ENCODE measurements around the gene EPDR1. TPM values are rescaled to one million over a fixed set of nuclear protein-coding genes. Genes with fewer than 3 reads are reported as not detected.

Gene EPDR1
- 15.0 TPM for polyA plus RNA-seq (2013, experiment 1 of 2)
- polyA plus RNA-seq (2013, experiment 2 of 2), result 13.4 TPM

- Histone ChIP-seq H3K9me3 (ENCODE audit: control insufficient read depth, low read length) (peaks cover under 1% of the 10 kb centered on the region), H3K27ac (ENCODE audit: low read depth, low read length, severe bottlenecking) (peak within 1 kb of the TSS; percentile 52), H3K4me3 (ENCODE audit: extremely low read depth, insufficient read depth, low read length, poor library complexity, severe bottlenecking) (peak within 1 kb of the TSS; percentile 60), H3K36me3 (ENCODE audit: control insufficient read depth, insufficient read depth, low read length) (peaks cover 4% of the 10 kb centered on the region), H3K4me1 (ENCODE audit: control insufficient read depth, insufficient read depth, low read length, poor library complexity, severe bottlenecking) (no peaks in the 10 kb centered on the region)
- WGBS, 2 experiments (ENCODE audit: insufficient coverage in 2 of 2), result 11 to 16% methylated on average over 19 to 22 of the region's 22 CpGs
These were observed at the start of gene EPDR1 for GRCh38 chr7:37920305-37920848. Gene EPDR1 (plus strand): TSS chr7:37920640. CDS start chr7:37920940, 300 bp downstream.

GRCh38 chr7:37882086-37882485, 38.4 kb upstream of the EPDR1 start:
- H3K4me1 ChIP-seq (ENCODE audit: control insufficient read depth, insufficient read depth, low read length, poor library complexity, severe bottlenecking), result no peaks in the 10 kb centered on the region
- no peaks in the 10 kb centered on the region for H3K9me3 ChIP-seq (ENCODE audit: control insufficient read depth, low read length)
- no peaks in the 10 kb centered on the region for H3K36me3 ChIP-seq (ENCODE audit: control insufficient read depth, insufficient read depth, low read length)
- no peak overlapping the region for H3K27ac ChIP-seq (ENCODE audit: low read depth, low read length, severe bottlenecking)
- no peak overlapping the region for H3K4me3 ChIP-seq (ENCODE audit: extremely low read depth, insufficient read depth, low read length, poor library complexity, severe bottlenecking)
- WGBS, 2 experiments (ENCODE audit: insufficient coverage in 2 of 2), result 60 to 93% methylated on average over 1 to 4 of the region's 6 CpGs

GRCh38 chr7:37893359-37893758, 27.1 kb upstream of the EPDR1 start:
- no peaks in the 10 kb centered on the region for H3K9me3 ChIP-seq (ENCODE audit: control insufficient read depth, low read length)
- no peaks in the 10 kb centered on the region for H3K36me3 ChIP-seq (ENCODE audit: control insufficient read depth, insufficient read depth, low read length)
- H3K4me3 ChIP-seq (ENCODE audit: extremely low read depth, insufficient read depth, low read length, poor library complexity, severe bottlenecking), result no peak overlapping the region
- no peak overlapping the region for H3K27ac ChIP-seq (ENCODE audit: low read depth, low read length, severe bottlenecking)
- H3K4me1 ChIP-seq (ENCODE audit: control insufficient read depth, insufficient read depth, low read length, poor library complexity, severe bottlenecking), result no peaks in the 10 kb centered on the region

GRCh38 chr7:37894671-37895070, 25.8 kb upstream of the EPDR1 start:
- H3K36me3 ChIP-seq (ENCODE audit: control insufficient read depth, insufficient read depth, low read length), result no peaks in the 10 kb centered on the region
- no peak overlapping the region for H3K27ac ChIP-seq (ENCODE audit: low read depth, low read length, severe bottlenecking)
- H3K9me3 ChIP-seq (ENCODE audit: control insufficient read depth, low read length), result no peaks in the 10 kb centered on the region
- no peaks in the 10 kb centered on the region for H3K4me1 ChIP-seq (ENCODE audit: control insufficient read depth, insufficient read depth, low read length, poor library complexity, severe bottlenecking)
- H3K4me3 ChIP-seq (ENCODE audit: extremely low read depth, insufficient read depth, low read length, poor library complexity, severe bottlenecking), result no peak overlapping the region
- 79 to 91% methylated on average over 1 to 3 of the region's 3 CpGs for WGBS, 2 experiments (ENCODE audit: insufficient coverage in 2 of 2)

- H3K27ac ChIP-seq (ENCODE audit: low read depth, low read length, severe bottlenecking), result no peak overlapping the region
- 89 to 94% methylated on average over 2 to 3 of the region's 3 CpGs for WGBS, 2 experiments (ENCODE audit: insufficient coverage in 2 of 2)
- H3K36me3 ChIP-seq (ENCODE audit: control insufficient read depth, insufficient read depth, low read length), result no peaks in the 10 kb centered on the region
- H3K9me3 ChIP-seq (ENCODE audit: control insufficient read depth, low read length), result no peaks in the 10 kb centered on the region
- H3K4me1 ChIP-seq (ENCODE audit: control insufficient read depth, insufficient read depth, low read length, poor library complexity, severe bottlenecking), result peaks cover 4% of the 10 kb centered on the region
- no peak overlapping the region for H3K4me3 ChIP-seq (ENCODE audit: extremely low read depth, insufficient read depth, low read length, poor library complexity, severe bottlenecking)
These were observed 20.7 kb upstream of the EPDR1 start for GRCh38 chr7:37899712-37900247.

- H3K4me1 ChIP-seq (ENCODE audit: control insufficient read depth, insufficient read depth, low read length, poor library complexity, severe bottlenecking), result peaks cover 4% of the 10 kb centered on the region
- H3K4me3 ChIP-seq (ENCODE audit: extremely low read depth, insufficient read depth, low read length, poor library complexity, severe bottlenecking), result no peak overlapping the region
- no peaks in the 10 kb centered on the region for H3K36me3 ChIP-seq (ENCODE audit: control insufficient read depth, insufficient read depth, low read length)
- WGBS, 2 experiments (ENCODE audit: insufficient coverage in 2 of 2), result 50 to 53% methylated on average over 1 of the region's 6 CpGs
- no peak overlapping the region for H3K27ac ChIP-seq (ENCODE audit: low read depth, low read length, severe bottlenecking)
- no peaks in the 10 kb centered on the region for H3K9me3 ChIP-seq (ENCODE audit: control insufficient read depth, low read length)
These were observed 19.1 kb upstream of the EPDR1 start for GRCh38 chr7:37901236-37901827.

GRCh38 chr7:37901890-37902524, 18.4 kb upstream of the EPDR1 start:
- H3K4me3 ChIP-seq (ENCODE audit: extremely low read depth, insufficient read depth, low read length, poor library complexity, severe bottlenecking), result no peak overlapping the region
- no peaks in the 10 kb centered on the region for H3K36me3 ChIP-seq (ENCODE audit: control insufficient read depth, insufficient read depth, low read length)
- no peaks in the 10 kb centered on the region for H3K9me3 ChIP-seq (ENCODE audit: control insufficient read depth, low read length)
- 89 to 94% methylated on average over 2 of the region's 2 CpGs for WGBS, 2 experiments (ENCODE audit: insufficient coverage in 2 of 2)
- peaks cover 4% of the 10 kb centered on the region for H3K4me1 ChIP-seq (ENCODE audit: control insufficient read depth, insufficient read depth, low read length, poor library complexity, severe bottlenecking)
- H3K27ac ChIP-seq (ENCODE audit: low read depth, low read length, severe bottlenecking), result no peak overlapping the region

- H3K4me3 ChIP-seq (ENCODE audit: extremely low read depth, insufficient read depth, low read length, poor library complexity, severe bottlenecking), result no peak overlapping the region
- peaks cover 5% of the 10 kb centered on the region for H3K4me1 ChIP-seq (ENCODE audit: control insufficient read depth, insufficient read depth, low read length, poor library complexity, severe bottlenecking)
- peak overlapping the region; percentile 48 for H3K27ac ChIP-seq (ENCODE audit: low read depth, low read length, severe bottlenecking)
- H3K9me3 ChIP-seq (ENCODE audit: control insufficient read depth, low read length), result no peaks in the 10 kb centered on the region
- WGBS, 2 experiments (ENCODE audit: insufficient coverage in 2 of 2), result 100% methylated on average over 1 of the region's 1 CpG; no CpG with 5 or more reads in 1 of the 2 experiments
- no peaks in the 10 kb centered on the region for H3K36me3 ChIP-seq (ENCODE audit: control insufficient read depth, insufficient read depth, low read length)
These were observed 12.1 kb upstream of the EPDR1 start for GRCh38 chr7:37908221-37908788.

- 84 to 100% methylated on average over 1 to 2 of the region's 2 CpGs for WGBS, 2 experiments (ENCODE audit: insufficient coverage in 2 of 2)
- no peaks in the 10 kb centered on the region for H3K9me3 ChIP-seq (ENCODE audit: control insufficient read depth, low read length)
- H3K27ac ChIP-seq (ENCODE audit: low read depth, low read length, severe bottlenecking), result no peak overlapping the region
- peaks cover 5% of the 10 kb centered on the region for H3K4me1 ChIP-seq (ENCODE audit: control insufficient read depth, insufficient read depth, low read length, poor library complexity, severe bottlenecking)
- no peaks in the 10 kb centered on the region for H3K36me3 ChIP-seq (ENCODE audit: control insufficient read depth, insufficient read depth, low read length)
- no peak overlapping the region for H3K4me3 ChIP-seq (ENCODE audit: extremely low read depth, insufficient read depth, low read length, poor library complexity, severe bottlenecking)
These were observed 7.7 kb upstream of the EPDR1 start for GRCh38 chr7:37912756-37913155.

- Histone ChIP-seq H3K4me3 (ENCODE audit: extremely low read depth, insufficient read depth, low read length, poor library complexity, severe bottlenecking) (no peak overlapping the region), H3K4me1 (ENCODE audit: control insufficient read depth, insufficient read depth, low read length, poor library complexity, severe bottlenecking) (no peaks in the 10 kb centered on the region), H3K27ac (ENCODE audit: low read depth, low read length, severe bottlenecking) (no peak overlapping the region), H3K9me3 (ENCODE audit: control insufficient read depth, low read length) (no peaks in the 10 kb centered on the region), H3K36me3 (ENCODE audit: control insufficient read depth, insufficient read depth, low read length) (no peaks in the 10 kb centered on the region)
- WGBS, 2 experiments (ENCODE audit: insufficient coverage in 2 of 2), result 80% methylated on average over 2 of the region's 5 CpGs; no CpG with 5 or more reads in 1 of the 2 experiments
These were observed 5.0 kb upstream of the EPDR1 start for GRCh38 chr7:37915438-37915837.
